CD4-positive, alpha-beta T cell (primary cell): Measurements from ENCODE around the gene AZU1. TPM values are rescaled to one million over a fixed set of nuclear protein-coding genes. Genes with fewer than 3 reads are reported as not detected.
A peak's percentile ranks its signal among the peaks of the same experiment; 100 is the strongest.

ENCODE experiments used
- ATAC-seq: fragments of 200-7000 bp; cut with Tn5 transposase; one replicate; pipeline ENCODE4 v1.10.0; 2022; ENCODE audit warnings: mild to moderate bottlenecking; ENCODE audit not compliant: poor library complexity
- CTCF ChIA-PET: fragments of 350-600 bp; sonication (Branson Sonifier 250); formaldehyde crosslinking; loops from one replicate; lab custom pipeline; 2021; ENCODE audit warnings: antibody characterized with exemption, inconsistent platforms; lab: Charles Lee
- POLR2A ChIA-PET: fragments of 350-600 bp; sonication (Branson Sonifier 250); formaldehyde crosslinking; loops from one replicate; lab custom pipeline; 2021; ENCODE audit warnings: antibody characterized with exemption, inconsistent platforms; lab: Charles Lee
- DNase-seq, 14 experiments: peaks; one replicate each; pipeline ENCODE4 v3.0.0-alpha.2; 2013 to 2020; ENCODE audit warnings: mixed read lengths in 2 of 14
- H3K27ac ChIP-seq, 2 donors: one replicate each; pipeline versions ENCODE4 v1.5.1 to v1.7.0; 2013; ENCODE audit warnings: low read length in 2 of 2, low read depth in 1 of 2, mild to moderate bottlenecking in 1 of 2
- H3K27me3 ChIP-seq, 2 experiments: 1 replicate in 1 of 2; 2 replicates in 1 of 2; pipeline versions ENCODE4 v1.6.1 to v1.7.0; 2013; ENCODE audit warnings: low read length in 2 of 2, control low read depth in 1 of 2, mild to moderate bottlenecking in 1 of 2, moderate library complexity in 1 of 2; ENCODE audit not compliant: insufficient read depth in 2 of 2, control insufficient read depth in 1 of 2
- H3K36me3 ChIP-seq: one replicate; pipeline ENCODE4 v1.6.1; 2013; ENCODE audit warnings: low read length, control low read depth; ENCODE audit not compliant: insufficient read depth
- H3K4me1 ChIP-seq: one replicate; pipeline ENCODE4 v1.6.1; 2013; ENCODE audit warnings: low read length, control low read depth; ENCODE audit not compliant: insufficient read depth
- H3K4me3 ChIP-seq: one replicate; pipeline ENCODE4 v1.5.1; 2013; ENCODE audit warnings: mild to moderate bottlenecking, low read length, moderate library complexity
- H3K9me3 ChIP-seq, 2 experiments: 1 replicate in 1 of 2; 2 replicates in 1 of 2; pipeline versions ENCODE4 v1.6.1 to v1.7.0; 2013; ENCODE audit warnings: low read length in 2 of 2, mild to moderate bottlenecking in 2 of 2, control low read depth in 1 of 2, moderate library complexity in 1 of 2; ENCODE audit not compliant: control insufficient read depth in 1 of 2, insufficient read depth in 1 of 2
- H3K27ac Mint-ChIP-seq: one replicate; pipeline ENCODE4 v1.8.0; 2020; ENCODE audit warnings: mixed read lengths
- H3K27me3 Mint-ChIP-seq: one replicate; pipeline ENCODE4 v1.8.0; 2021; ENCODE audit warnings: mixed read lengths
- H3K36me3 Mint-ChIP-seq: one replicate; pipeline ENCODE4 v1.8.0; 2021; ENCODE audit warnings: low read depth, mixed read lengths
- H3K4me1 Mint-ChIP-seq: one replicate; pipeline ENCODE4 v1.8.0; 2021; ENCODE audit warnings: low read depth, mixed read lengths
- H3K4me3 Mint-ChIP-seq: one replicate; pipeline ENCODE4 v1.8.0; 2020; ENCODE audit warnings: mild to moderate bottlenecking, mixed read lengths
- H3K9me3 Mint-ChIP-seq: one replicate; pipeline ENCODE4 v1.8.0; 2020; ENCODE audit warnings: mixed read lengths
- intact Hi-C, 2 experiments: fragments of 100-400 bp; cut with DNase I in 1 of 2; cut with micrococcal nuclease in 1 of 2; formaldehyde crosslinking; loops; one replicate each; pipeline versions ENCODE4 v1.15.1 to v1.9.0; 2023 to 2025; cut with DNase I, micrococcal nuclease
- total RNA-seq, 174 experiments: library from RNA in 2 of 174; stranded (reverse) in 2 of 174; gene quantifications; one replicate each; pipeline ENCODE4 v1.2.3 and lab custom pipeline; 2021 to 2026
- TF ChIP-seq, protein P1 (sequence below): fragments of 200-600 bp; IDR thresholded peaks from one replicate; pipeline ENCODE4 v1.8.0; 2022; ENCODE audit warnings: antibody characterized with exemption, mild to moderate bottlenecking

Gene AZU1
- total RNA-seq, 2 experiments from 2014 or later, result 0.47 to 0.49 TPM

DNA sequence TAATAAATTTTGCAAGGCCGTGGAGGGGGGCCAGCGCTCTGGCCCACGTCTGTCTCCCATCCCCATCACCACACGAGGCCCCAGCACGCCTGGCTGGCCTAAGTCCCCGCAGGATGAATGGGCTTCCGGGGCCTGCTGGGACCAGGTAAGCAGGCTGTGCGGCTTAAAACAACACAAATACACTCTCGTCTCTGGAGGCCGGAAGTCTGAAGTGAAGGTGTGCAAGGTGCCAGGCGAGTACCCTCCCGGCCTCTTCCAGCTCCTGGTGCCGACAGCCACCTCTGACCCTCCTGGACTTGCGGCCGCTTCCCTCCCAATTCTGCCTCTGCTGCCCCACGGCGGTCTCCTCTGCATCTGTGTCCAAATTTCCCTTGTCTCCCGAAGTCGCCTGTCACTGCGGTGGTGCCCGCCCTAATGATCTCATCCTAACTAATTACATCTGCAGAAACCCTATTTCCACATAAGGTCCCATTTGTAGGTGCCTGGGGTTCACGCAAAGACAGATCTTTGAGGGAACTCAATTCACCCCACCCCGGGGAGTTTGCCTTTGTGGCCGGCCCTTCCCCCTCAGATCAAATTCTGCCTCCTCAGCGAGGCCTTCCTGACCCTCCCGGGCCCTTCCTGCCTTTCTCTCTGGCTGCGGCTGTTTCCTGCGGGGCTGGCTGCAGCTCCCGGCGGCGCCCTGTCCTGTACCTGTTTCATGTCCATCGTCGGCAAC is 38.5 kb upstream of the AZU1 start:
- DNase-seq (peak in 2 of 14 experiments; percentile 29 to 30), ATAC-seq (peak; percentile 58)
- no peaks in the 10 kb centered on the region for H3K9me3 Mint-ChIP-seq
- Histone ChIP-seq H3K4me3 (no peak overlapping the region), H3K4me1 (peaks cover 7% of the 10 kb centered on the region), H3K27me3 (no peaks in the 10 kb centered on the region), H3K27ac (no peak overlapping the region), H3K36me3 (no peaks in the 10 kb centered on the region), H3K9me3 (no peaks in the 10 kb centered on the region)
- H3K4me3 Mint-ChIP-seq, result no peak overlapping the region
- TF ChIP-seq, protein P1, sequence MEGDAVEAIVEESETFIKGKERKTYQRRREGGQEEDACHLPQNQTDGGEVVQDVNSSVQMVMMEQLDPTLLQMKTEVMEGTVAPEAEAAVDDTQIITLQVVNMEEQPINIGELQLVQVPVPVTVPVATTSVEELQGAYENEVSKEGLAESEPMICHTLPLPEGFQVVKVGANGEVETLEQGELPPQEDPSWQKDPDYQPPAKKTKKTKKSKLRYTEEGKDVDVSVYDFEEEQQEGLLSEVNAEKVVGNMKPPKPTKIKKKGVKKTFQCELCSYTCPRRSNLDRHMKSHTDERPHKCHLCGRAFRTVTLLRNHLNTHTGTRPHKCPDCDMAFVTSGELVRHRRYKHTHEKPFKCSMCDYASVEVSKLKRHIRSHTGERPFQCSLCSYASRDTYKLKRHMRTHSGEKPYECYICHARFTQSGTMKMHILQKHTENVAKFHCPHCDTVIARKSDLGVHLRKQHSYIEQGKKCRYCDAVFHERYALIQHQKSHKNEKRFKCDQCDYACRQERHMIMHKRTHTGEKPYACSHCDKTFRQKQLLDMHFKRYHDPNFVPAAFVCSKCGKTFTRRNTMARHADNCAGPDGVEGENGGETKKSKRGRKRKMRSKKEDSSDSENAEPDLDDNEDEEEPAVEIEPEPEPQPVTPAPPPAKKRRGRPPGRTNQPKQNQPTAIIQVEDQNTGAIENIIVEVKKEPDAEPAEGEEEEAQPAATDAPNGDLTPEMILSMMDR, result no peak
- H3K27me3 Mint-ChIP-seq, result peaks cover 6% of the 10 kb centered on the region
- POLR2A ChIA-PET, result interaction anchor here (1.0 kb wide), 1 partner anchor 73 kb away, joined by 3 read pairs; no protein-coding TSS in a partner anchor
- CTCF ChIA-PET, result no interaction called here
- no peaks in the 10 kb centered on the region for H3K36me3 Mint-ChIP-seq
- H3K27ac Mint-ChIP-seq, result peak overlapping the region; percentile 42
- intact Hi-C loops, result no loop called here
- peaks cover 7% of the 10 kb centered on the region for H3K4me1 Mint-ChIP-seq

DNA sequence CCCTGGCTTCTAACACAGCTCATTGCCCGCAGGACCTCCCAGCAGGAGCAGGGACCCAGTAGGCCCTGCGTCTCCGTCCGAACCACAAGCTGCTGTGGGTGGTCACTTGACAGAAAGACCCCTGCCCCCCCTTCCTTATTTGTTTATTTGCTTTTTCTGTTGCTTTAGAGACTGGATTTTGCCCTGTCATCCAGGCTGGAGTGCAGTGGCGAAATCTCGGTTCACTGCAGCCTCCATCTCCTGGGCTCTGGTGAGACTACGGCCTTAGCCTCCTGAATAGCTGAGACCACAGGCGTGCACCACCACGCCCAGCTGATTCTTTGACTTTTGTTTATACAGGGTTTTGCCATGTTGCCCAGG is 38.0 kb upstream of the AZU1 start:
- DNase-seq (no peak), ATAC-seq (no peak)
- no peaks in the 10 kb centered on the region for H3K36me3 ChIP-seq
- H3K4me1 Mint-ChIP-seq, result peaks cover 7% of the 10 kb centered on the region
- peaks cover 6% of the 10 kb centered on the region for H3K27me3 Mint-ChIP-seq
- no peaks in the 10 kb centered on the region for H3K9me3 ChIP-seq
- ChIA-PET POLR2A (interaction anchor here (1.0 kb wide), 1 partner anchor 73 kb away, joined by 3 read pairs; no protein-coding TSS in a partner anchor), CTCF (no interaction called here)
- H3K4me3 ChIP-seq, result no peak overlapping the region
- intact Hi-C loops, result loop anchor here (10.0 kb wide), 2 partner anchors 315 to 455 kb away; partner anchors contain the start of genes ATP5F1D (in 1 of the 2), GPX4 (in 1 of the 2) and MIDN (in 1 of the 2)
- H3K27ac Mint-ChIP-seq, result no peak overlapping the region
- TF ChIP-seq, protein P1, result no peak
- H3K27me3 ChIP-seq, result no peaks in the 10 kb centered on the region
- H3K27ac ChIP-seq, result no peak overlapping the region
- H3K4me1 ChIP-seq, result peaks cover 7% of the 10 kb centered on the region
- no peaks in the 10 kb centered on the region for H3K9me3 Mint-ChIP-seq
- H3K4me3 Mint-ChIP-seq, result no peak overlapping the region
- H3K36me3 Mint-ChIP-seq, result no peaks in the 10 kb centered on the region

DNA sequence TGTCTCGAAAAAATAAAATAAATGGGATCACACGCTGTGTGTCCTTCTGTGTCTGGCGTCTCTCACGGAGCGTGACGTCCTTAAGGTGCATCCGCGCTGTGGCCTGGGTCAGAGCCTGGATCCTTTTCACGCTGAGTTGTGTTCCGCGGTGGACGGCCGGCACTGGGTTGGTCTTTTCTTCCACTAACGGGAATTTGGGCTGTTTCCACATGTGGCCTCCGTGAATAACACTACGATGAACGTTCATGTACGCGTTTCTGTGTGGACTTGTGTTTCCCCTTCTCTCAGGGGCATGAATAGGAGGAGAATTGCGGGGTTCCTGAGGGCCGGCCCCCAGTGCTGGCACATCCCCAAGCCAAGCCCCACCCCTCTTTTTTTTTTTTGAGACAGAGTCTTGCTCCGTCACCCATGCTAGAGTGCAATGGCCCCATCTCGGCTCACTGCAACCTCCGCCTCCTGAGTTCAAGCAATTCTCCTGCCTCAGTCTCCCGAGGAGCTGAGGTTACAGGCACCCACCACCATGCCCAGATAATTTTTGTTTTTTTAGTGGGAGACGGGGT is 36.5 kb upstream of the AZU1 start:
- no peaks in the 10 kb centered on the region for H3K27me3 ChIP-seq
- Mint-ChIP-seq H3K27ac (no peak overlapping the region), H3K4me3 (no peak overlapping the region), H3K36me3 (no peaks in the 10 kb centered on the region), H3K9me3 (no peaks in the 10 kb centered on the region), H3K27me3 (peaks cover 6% of the 10 kb centered on the region), H3K4me1 (peaks cover 7% of the 10 kb centered on the region)
- TF ChIP-seq, protein P1, result no peak
- no peaks in the 10 kb centered on the region for H3K36me3 ChIP-seq
- H3K4me1 ChIP-seq, result peaks cover 8% of the 10 kb centered on the region
- H3K9me3 ChIP-seq, result no peaks in the 10 kb centered on the region
- CTCF ChIA-PET, result no interaction called here
- POLR2A ChIA-PET, result no interaction called here
- intact Hi-C loops, result loop anchor here (10.0 kb wide), 2 partner anchors 314 to 454 kb away; partner anchors contain the start of genes ATP5F1D (in 1 of the 2), GPX4 (in 1 of the 2) and MIDN (in 1 of the 2)
- ATAC-seq, result no peak
- H3K4me3 ChIP-seq, result no peak overlapping the region
- H3K27ac ChIP-seq, result no peak overlapping the region
- no peak for DNase-seq
